Measurements from ENCODE around the gene HOXB5.
A peak's percentile ranks its signal among the peaks of the same experiment; 100 is the strongest.

HOXB5 gene

GRCh38 chr17:48579471-48579759 is 14.2 kb downstream of the HOXB5 start:
- Mint-ChIP-seq H3K27me3 (peaks cover 42% of the 10 kb centered on the region), H3K36me3 (peaks cover 1% of the 10 kb centered on the region), H3K9me3 (no peaks in the 10 kb centered on the region), H3K27ac (peak overlapping the region; percentile 63), H3K4me1 (peaks cover 61% of the 10 kb centered on the region), H3K4me3 (peak overlapping the region; percentile 91)

DNA sequence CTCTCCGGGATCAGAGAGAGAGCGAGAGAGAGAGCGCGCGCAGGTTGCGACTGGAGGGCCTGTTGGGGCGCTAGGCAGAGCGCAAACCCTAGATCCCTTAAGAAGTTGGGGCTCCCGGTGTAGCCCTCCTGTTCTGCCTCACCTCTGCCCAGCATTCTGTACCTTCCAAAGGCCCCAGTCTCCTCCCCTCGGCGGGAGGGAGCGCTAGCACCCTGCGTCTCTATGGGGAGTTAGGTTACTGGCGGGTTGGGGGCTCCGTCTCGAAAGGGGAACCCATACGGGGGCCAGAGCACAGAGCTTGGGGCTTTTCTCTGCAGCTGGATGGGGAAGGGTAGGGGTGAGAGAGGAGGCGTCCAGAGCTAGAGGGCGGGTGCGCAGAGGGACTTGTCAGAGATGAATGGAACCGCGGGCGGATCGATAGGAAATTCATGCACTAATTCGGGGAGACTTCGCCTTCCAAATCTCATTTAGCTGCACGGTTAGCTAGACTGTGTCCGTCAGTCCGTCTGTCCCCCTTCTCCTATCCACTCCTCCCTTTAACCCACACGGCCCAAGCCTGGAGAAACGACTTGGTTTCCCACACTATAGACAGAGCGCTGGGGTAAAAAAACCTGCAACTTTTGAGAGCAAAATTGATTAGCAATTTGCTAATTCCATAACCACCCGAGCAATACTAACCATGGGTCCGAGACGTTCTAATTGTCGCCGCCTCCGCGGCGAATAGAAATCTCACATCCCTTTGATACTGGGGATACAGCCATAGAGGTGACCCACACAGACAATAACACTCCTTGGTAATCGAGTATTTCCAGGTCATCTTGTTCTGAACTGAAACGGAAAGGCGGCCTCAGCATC is 14.7 kb downstream of the HOXB5 start:
- Mint-ChIP-seq H3K4me3 (peak overlapping the region; percentile 91), H3K27me3 (peaks cover 39% of the 10 kb centered on the region), H3K4me1 (peaks cover 64% of the 10 kb centered on the region), H3K36me3 (peaks cover 1% of the 10 kb centered on the region), H3K27ac (peak overlapping the region; percentile 77), H3K9me3 (no peaks in the 10 kb centered on the region)

- H3K27me3 Mint-ChIP-seq, result peaks cover 35% of the 10 kb centered on the region
- peaks cover 1% of the 10 kb centered on the region for H3K36me3 Mint-ChIP-seq
- peaks cover 67% of the 10 kb centered on the region for H3K4me1 Mint-ChIP-seq
- peak within 1 kb of the TSS; percentile 77 for H3K27ac Mint-ChIP-seq
- peak within 1 kb of the TSS; percentile 91 for H3K4me3 Mint-ChIP-seq
- no peaks in the 10 kb centered on the region for H3K9me3 Mint-ChIP-seq
Measured at GRCh38 chr17:48577946-48578615, 15.5 kb downstream of the HOXB5 start, which contains the start of gene HOXB4. Gene HOXB4 (minus strand): TSS chr17:48578350. CDS start chr17:48578319, 31 bp downstream.

DNA sequence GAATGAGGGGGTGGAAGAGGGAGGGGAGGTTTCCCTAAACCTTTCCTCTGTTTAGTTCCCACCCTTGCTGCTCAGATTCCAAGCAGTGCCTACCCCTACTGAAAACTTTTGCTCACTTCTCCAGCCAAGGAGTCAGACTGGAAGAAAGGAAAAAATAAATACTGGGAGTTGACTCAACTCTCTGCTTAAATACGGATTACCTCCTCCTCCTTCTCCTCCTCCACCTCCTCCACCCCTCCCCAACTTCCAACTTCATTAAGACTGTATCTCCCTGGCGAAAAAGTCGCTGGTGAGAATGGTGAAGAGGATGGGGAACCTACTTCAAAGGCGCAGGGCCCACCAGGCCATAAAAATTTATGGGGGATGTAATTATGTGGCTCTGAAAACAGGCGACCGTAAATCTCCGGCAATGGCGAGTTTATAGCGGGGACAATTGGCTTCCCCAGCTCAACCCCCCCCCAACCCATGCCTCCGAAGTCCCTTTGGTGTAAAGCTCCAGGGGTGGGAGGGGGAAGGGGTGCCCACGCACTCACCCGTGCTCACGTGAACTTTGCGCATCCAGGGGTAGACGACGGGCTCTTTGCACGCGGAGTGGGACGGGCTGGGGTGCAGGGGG is 16.1 kb downstream of the HOXB5 start:
- Mint-ChIP-seq H3K4me3 (peak overlapping the region; percentile 85), H3K27me3 (peaks cover 30% of the 10 kb centered on the region), H3K9me3 (no peaks in the 10 kb centered on the region), H3K27ac (no peak overlapping the region), H3K4me1 (peaks cover 61% of the 10 kb centered on the region), H3K36me3 (peaks cover 1% of the 10 kb centered on the region)

DNA sequence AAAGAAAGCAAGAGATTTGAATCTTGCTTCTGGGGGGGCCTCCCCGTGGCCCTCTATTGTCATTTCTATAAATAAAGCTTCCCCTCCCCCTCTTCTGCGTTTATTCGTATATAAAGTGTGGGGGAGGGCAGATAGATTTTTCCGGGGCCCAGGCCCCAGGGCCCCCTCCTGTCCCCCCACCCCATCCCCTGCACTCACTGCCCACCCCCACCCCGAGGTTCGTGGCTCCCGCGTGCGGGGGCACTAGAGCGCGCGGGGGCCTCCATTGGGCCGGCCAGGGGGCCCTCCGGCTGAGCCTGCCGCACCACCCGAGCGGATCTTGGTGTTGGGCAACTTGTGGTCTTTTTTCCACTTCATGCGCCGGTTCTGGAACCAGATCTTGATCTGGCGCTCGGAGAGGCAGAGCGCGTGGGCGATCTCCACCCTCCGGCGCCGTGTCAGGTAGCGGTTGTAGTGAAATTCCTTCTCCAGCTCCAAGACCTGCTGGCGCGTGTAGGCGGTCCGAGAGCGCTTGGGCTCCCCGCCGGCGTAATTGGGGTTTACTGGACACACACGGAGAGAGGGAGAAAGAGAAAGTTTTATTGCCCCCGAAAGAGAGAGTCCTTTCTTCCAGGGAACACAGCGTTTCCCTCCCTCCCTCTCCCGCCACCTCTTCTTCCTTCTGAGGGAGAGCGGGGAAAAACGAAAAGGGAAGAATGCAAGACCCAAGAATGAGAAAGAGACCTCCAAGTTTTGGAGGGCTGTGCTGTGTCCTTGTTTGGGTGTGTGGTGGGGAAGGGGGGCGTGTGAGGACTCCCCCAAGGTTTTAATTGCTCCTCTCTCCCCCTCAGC is 16.9 kb downstream of the HOXB5 start:
- no peak overlapping the region for H3K27ac Mint-ChIP-seq
- peak overlapping the region; percentile 85 for H3K4me3 Mint-ChIP-seq
- H3K36me3 Mint-ChIP-seq, result peaks cover 1% of the 10 kb centered on the region
- peaks cover 56% of the 10 kb centered on the region for H3K4me1 Mint-ChIP-seq
- no peaks in the 10 kb centered on the region for H3K9me3 Mint-ChIP-seq
- H3K27me3 Mint-ChIP-seq, result peaks cover 27% of the 10 kb centered on the region

GRCh38 chr17:48575673-48576478 is 17.7 kb downstream of the HOXB5 start:
- Mint-ChIP-seq H3K36me3 (peaks cover 1% of the 10 kb centered on the region), H3K27ac (no peak overlapping the region), H3K9me3 (no peaks in the 10 kb centered on the region), H3K4me1 (peaks cover 49% of the 10 kb centered on the region), H3K4me3 (peak overlapping the region; percentile 51), H3K27me3 (peaks cover 19% of the 10 kb centered on the region)

DNA sequence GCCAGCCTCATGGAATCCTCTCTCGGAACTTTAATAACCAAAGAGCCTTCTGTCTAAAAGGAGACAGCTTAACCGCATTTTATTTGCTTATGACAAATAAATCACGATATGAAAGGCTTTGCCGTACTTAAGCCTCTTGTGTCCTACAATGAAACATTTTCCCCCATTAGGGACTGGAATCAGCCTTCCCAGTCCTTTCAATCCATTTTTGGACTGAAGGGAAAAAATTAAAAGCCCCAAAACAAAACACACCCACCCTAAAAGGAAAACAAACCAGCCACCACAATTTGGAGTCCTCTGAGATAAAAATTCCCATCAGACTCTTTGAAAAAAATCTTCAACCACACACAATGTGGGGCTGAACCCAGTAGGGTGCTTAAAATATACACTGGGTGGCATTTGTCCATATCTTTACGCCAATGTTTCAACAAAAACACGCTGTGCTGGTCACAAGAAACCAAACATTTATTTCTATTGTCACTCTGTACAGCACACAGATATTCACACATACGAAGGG is 18.5 kb downstream of the HOXB5 start:
- peaks cover 41% of the 10 kb centered on the region for H3K4me1 Mint-ChIP-seq
- peaks cover 1% of the 10 kb centered on the region for H3K36me3 Mint-ChIP-seq
- peaks cover 12% of the 10 kb centered on the region for H3K27me3 Mint-ChIP-seq
- H3K4me3 Mint-ChIP-seq, result no peak overlapping the region
- H3K27ac Mint-ChIP-seq, result no peak overlapping the region
- H3K9me3 Mint-ChIP-seq, result no peaks in the 10 kb centered on the region

GRCh38 chr17:48574505-48575065 is 19.0 kb downstream of the HOXB5 start:
- Mint-ChIP-seq H3K27ac (no peak overlapping the region), H3K4me3 (no peak overlapping the region)

GRCh38 chr17:48571826-48572417 is 21.7 kb downstream of the HOXB5 start:
- H3K27me3 Mint-ChIP-seq, result peaks cover 6% of the 10 kb centered on the region
- H3K4me3 Mint-ChIP-seq, result no peak overlapping the region

More at GRCh38 chr17:48574505-48575065, 19.0 kb downstream of the HOXB5 start:
- H3K27me3 Mint-ChIP-seq, result peaks cover 9% of the 10 kb centered on the region
- H3K4me1 Mint-ChIP-seq, result peaks cover 36% of the 10 kb centered on the region
- H3K9me3 Mint-ChIP-seq, result no peaks in the 10 kb centered on the region
- peaks cover 1% of the 10 kb centered on the region for H3K36me3 Mint-ChIP-seq

GRCh38 chr17:48571024-48571818 is 22.4 kb downstream of the HOXB5 start:
- Mint-ChIP-seq H3K4me1 (peaks cover 22% of the 10 kb centered on the region), H3K27ac (no peak overlapping the region), H3K36me3 (no peaks in the 10 kb centered on the region), H3K4me3 (no peak overlapping the region), H3K9me3 (no peaks in the 10 kb centered on the region), H3K27me3 (peaks cover 6% of the 10 kb centered on the region)

More at GRCh38 chr17:48571826-48572417, 21.7 kb downstream of the HOXB5 start:
- H3K9me3 Mint-ChIP-seq, result no peaks in the 10 kb centered on the region
- peaks cover 25% of the 10 kb centered on the region for H3K4me1 Mint-ChIP-seq
- no peak overlapping the region for H3K27ac Mint-ChIP-seq
- no peaks in the 10 kb centered on the region for H3K36me3 Mint-ChIP-seq

DNA sequence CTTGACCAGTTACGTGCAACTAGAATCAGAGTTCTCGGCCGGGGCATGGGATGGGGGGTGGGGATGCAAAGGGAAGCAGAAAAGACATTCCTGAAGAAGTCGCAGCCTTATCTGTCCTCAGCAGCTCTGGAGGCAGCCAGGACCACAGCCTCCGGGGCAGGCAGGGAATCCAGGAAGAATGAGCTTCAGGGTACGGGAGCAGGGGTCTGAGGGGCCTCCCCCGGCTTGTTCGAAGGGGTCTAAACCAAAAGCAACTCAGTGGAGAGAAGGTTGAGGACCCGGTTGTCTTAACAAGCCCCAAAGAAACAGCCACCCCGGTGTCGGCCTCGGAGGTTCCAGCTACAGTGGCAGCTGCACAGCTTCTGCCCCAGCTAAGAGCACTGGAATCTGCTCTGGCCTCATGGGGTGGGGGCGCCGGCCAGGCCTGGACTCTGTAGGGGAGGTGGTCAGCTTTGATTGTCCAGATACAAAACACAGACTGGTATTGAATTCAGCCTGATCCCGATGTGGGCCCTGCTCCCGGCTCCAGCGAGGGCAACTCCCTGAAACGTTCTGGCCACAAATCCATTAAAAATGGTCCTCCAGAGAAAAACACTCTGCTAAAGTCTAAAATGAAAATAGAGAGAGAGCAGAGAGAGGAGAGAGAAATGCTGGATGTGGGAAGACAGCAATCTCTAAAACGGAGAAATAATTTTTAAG is 23.1 kb downstream of the HOXB5 start:
- no peak overlapping the region for H3K4me3 Mint-ChIP-seq
- peaks cover 17% of the 10 kb centered on the region for H3K4me1 Mint-ChIP-seq
- no peak overlapping the region for H3K27ac Mint-ChIP-seq
- peaks cover 6% of the 10 kb centered on the region for H3K27me3 Mint-ChIP-seq
- H3K36me3 Mint-ChIP-seq, result no peaks in the 10 kb centered on the region
- H3K9me3 Mint-ChIP-seq, result no peaks in the 10 kb centered on the region

GRCh38 chr17:48569674-48570324 is 23.8 kb downstream of the HOXB5 start:
- no peak overlapping the region for H3K4me3 Mint-ChIP-seq
- peaks cover 6% of the 10 kb centered on the region for H3K27me3 Mint-ChIP-seq
- H3K4me1 Mint-ChIP-seq, result peaks cover 17% of the 10 kb centered on the region
- H3K27ac Mint-ChIP-seq, result no peak overlapping the region
- no peaks in the 10 kb centered on the region for H3K9me3 Mint-ChIP-seq
- no peaks in the 10 kb centered on the region for H3K36me3 Mint-ChIP-seq
